ENCODE data around the gene KIF21A. TPM values are rescaled to one million over a fixed set of nuclear protein-coding genes. Genes with fewer than 3 reads are reported as not detected.

The KIF21A gene
- polyA plus RNA-seq, 4 donors: 32.6 to 40.7 (median 36.9) TPM

GRCh38 chr12:39440781-39441180 lies 2.1 kb downstream of the KIF21A start:
- DNase-seq (ENCODE audit: low read depth in 4 of 4, low spot score in 3 of 4): no peak

GRCh38 chr12:39440101-39440500 lies 2.8 kb downstream of the KIF21A start:
- DNase-seq (ENCODE audit: low read depth in 4 of 4, low spot score in 3 of 4): no peak

- DNase-seq (ENCODE audit: low read depth in 4 of 4, low spot score in 3 of 4): no peak
Observed at GRCh38 chr12:39435531-39435930, 7.4 kb downstream of the KIF21A start.

GRCh38 chr12:39431797-39432196 lies 11.1 kb downstream of the KIF21A start:
- DNase-seq (ENCODE audit: low read depth in 4 of 4, low spot score in 3 of 4): no peak

- no peak for DNase-seq (ENCODE audit: low read depth in 4 of 4, low spot score in 3 of 4)
Observed at GRCh38 chr12:39431002-39431796, 11.7 kb downstream of the KIF21A start.

- DNase-seq (ENCODE audit: low read depth in 4 of 4, low spot score in 3 of 4): no peak
Observed at GRCh38 chr12:39429809-39430208, 13.1 kb downstream of the KIF21A start.

- DNase-seq (ENCODE audit: low read depth in 4 of 4, low spot score in 3 of 4): no peak
Observed at GRCh38 chr12:39427360-39427808, 15.5 kb downstream of the KIF21A start.

- DNase-seq (ENCODE audit: low read depth in 4 of 4, low spot score in 3 of 4): no peak
Observed at GRCh38 chr12:39426636-39427240, 16.2 kb downstream of the KIF21A start.

- no peak for DNase-seq (ENCODE audit: low read depth in 4 of 4, low spot score in 3 of 4)
Observed at GRCh38 chr12:39420043-39420442, 22.9 kb downstream of the KIF21A start.

GRCh38 chr12:39419471-39419870 lies 23.4 kb downstream of the KIF21A start:
- DNase-seq (ENCODE audit: low read depth in 4 of 4, low spot score in 3 of 4): no peak

- DNase-seq (ENCODE audit: low read depth in 4 of 4, low spot score in 3 of 4): no peak
Observed at GRCh38 chr12:39417916-39418315, 25.0 kb downstream of the KIF21A start.

GRCh38 chr12:39413836-39414771 lies 28.8 kb downstream of the KIF21A start:
- DNase-seq (ENCODE audit: low read depth in 4 of 4, low spot score in 3 of 4): no peak

- no peak for DNase-seq (ENCODE audit: low read depth in 4 of 4, low spot score in 3 of 4)
Observed at GRCh38 chr12:39412210-39412609, 30.7 kb downstream of the KIF21A start.

GRCh38 chr12:39406262-39406661 lies 36.7 kb downstream of the KIF21A start:
- no peak for DNase-seq (ENCODE audit: low read depth in 4 of 4, low spot score in 3 of 4)

GRCh38 chr12:39405580-39405979 lies 37.3 kb downstream of the KIF21A start:
- no peak for DNase-seq (ENCODE audit: low read depth in 4 of 4, low spot score in 3 of 4)

GRCh38 chr12:39404000-39404399 lies 38.9 kb downstream of the KIF21A start:
- no peak for DNase-seq (ENCODE audit: low read depth in 4 of 4, low spot score in 3 of 4)

- no peak for DNase-seq (ENCODE audit: low read depth in 4 of 4, low spot score in 3 of 4)
Observed at GRCh38 chr12:39403376-39403775, 39.5 kb downstream of the KIF21A start.

GRCh38 chr12:39402922-39403321 lies 40.0 kb downstream of the KIF21A start:
- DNase-seq (ENCODE audit: low read depth in 4 of 4, low spot score in 3 of 4): no peak

GRCh38 chr12:39401459-39401858 lies 41.5 kb downstream of the KIF21A start:
- no peak for DNase-seq (ENCODE audit: low read depth in 4 of 4, low spot score in 3 of 4)

- no peak for DNase-seq (ENCODE audit: low read depth in 4 of 4, low spot score in 3 of 4)
Observed at GRCh38 chr12:39395866-39396265, 47.1 kb downstream of the KIF21A start.

GRCh38 chr12:39393890-39394289 lies 49.0 kb downstream of the KIF21A start:
- DNase-seq (ENCODE audit: low read depth in 4 of 4, low spot score in 3 of 4): no peak
